ENCODE data around the gene SMTNL2.

The SMTNL2 gene

DNA sequence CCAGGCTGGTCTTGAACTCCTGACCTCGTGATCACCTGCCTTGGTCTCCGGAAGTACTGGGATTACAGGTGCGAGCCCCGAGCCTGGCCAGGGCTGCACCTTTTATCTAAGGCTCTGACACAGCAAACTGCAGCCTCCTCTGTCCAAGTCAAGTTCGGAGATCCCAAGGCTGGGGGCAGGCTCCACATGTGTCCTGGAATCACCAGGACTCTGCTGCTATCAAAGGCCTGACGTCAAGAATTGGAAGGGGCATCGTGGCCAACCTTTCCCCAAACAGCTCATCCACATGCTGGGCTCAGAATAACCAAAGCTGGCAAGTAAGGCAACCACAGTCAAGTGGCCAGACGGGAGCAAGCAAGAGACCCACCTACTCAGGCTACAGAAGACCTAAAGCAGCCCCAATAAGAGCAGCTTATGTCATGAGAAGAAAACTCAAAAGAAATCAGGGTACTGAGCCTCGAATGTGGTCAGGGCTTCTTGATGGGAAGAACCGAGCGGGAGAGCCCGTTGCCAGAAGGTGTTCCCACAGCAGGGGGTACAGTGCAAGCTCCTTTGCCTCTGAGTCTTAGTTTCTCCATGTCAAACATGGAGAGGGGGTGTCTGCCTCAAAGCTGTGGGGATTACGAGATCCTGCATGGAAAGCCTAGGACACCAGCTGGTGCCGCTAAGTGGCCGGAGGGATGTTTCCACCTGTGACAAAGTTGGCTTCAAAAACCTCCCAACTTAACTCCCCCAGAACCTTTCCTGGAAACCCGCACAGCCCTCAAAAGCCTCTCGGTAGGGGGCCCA is 37.0 kb upstream of the SMTNL2 start:
- DNase-seq, result no peak

DNA sequence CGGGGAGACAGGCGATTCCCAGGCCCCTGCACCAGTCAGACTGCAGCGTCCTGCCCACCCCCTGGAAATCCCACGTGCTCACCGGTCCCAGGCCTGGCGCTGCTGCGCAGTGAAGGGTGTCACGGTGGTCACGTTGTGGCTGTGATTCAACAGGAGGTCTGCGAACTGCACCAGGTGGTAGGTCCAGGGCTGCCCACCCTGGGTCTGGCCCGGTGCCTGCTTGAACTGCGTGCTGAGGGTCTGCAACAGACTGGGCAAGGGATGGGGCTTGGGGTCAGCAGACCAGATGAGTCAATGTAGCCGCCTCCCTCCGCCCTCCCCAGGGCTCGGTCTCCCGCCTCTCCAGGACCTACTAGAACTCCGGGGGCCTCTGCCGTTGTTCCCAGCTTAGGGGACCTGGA is 36.3 kb upstream of the SMTNL2 start:
- no peak for DNase-seq

DNA sequence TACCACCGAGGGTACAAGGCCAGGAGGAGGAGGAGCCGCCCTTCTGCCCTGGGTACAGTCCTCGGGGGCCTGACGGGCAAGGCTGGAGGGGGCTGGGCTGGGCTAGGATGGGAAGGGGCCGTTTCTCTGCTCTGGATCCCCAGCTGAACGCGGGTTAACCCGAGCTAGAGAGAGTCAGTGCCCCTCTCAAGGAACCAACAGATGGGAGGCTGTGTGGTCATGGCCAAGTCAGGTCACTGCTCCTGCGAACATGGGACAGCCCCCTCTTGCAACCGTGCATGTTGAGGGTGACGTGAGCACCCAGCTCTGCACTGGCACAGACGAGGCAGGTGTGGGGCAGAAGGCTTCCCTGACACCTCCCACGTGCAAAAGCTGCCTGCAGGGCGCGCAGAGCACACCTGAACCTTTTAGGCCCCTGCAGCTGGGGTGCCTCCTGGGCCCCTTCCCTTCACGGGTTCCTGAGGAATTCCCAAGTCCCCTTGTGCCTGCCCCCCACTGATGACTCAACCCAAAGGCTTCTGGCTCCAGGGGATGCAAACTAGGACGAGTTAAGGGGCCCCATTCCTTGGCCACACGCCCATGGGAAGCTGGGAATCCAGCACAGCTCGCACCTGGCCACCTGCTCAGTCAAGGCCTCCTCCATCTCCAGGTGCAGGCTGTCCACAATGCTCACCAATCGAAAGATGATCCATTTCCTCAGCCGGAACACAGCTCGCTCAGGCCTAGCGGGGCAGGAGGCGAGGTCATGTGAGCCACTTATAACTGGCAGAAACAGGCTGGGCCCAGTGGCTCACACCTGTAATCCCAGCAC is 35.4 kb upstream of the SMTNL2 start:
- DNase-seq, result no peak

DNA sequence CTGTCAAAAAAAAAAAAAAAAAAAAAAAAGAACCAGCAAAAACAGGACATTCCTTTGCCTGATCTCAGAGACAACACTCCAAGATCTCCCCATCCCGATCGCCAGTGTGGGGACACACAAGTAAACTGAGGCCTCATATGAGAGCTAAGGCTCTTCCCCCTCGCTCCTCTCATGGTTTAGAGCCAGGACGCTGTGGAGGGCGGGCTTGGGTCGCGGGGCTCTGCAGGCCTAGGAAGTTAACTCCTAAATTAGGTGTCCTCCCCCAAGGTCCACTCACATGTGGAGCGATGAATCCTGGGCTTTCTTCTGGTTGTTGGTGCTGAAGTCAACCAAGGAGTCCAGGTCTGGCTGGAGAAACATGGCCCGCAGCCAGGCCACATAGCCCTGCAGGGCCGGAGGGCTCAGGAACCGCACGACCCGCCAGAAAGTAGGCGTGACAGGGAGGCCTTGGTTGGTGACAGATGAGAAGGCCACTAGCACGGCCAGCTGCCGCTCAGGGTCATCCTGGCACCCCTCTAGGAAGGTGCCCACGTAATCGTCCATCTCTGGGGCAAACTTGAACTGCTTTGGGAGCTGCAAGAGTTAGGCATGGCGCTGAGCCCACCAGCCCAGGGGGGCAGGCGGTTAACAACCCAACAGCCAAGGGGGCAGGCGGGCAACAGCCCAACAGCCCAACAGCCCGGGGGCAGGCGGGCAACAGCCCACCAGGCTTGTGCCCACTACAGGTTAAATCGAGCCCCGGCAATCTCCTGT is 34.4 kb upstream of the SMTNL2 start:
- DNase-seq, result no peak

DNA sequence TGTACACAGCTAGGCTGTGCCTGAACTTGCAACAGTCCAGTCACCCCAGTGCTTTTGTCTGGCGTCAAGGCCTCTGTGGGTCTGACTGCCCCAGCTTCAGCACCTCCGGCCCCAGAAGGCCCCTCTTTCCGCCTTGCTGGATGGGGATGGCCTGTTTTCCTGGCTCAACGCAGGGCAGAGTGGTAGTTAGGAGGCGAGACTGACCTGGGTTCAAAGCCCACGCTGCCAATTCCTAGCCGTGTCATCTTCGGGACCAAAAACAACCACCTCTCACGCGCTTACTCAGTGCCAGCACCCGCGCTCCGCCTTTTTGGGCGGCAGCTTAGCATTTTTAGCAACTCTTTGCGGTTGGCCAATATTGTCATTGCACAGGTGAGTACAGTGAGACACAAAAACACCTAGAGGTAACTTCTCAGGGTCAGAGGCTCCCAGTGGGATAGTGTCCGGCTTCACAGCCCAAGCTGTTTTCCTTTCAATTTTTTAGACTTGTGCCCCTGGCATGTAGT is 33.7 kb upstream of the SMTNL2 start:
- no peak for DNase-seq

DNA sequence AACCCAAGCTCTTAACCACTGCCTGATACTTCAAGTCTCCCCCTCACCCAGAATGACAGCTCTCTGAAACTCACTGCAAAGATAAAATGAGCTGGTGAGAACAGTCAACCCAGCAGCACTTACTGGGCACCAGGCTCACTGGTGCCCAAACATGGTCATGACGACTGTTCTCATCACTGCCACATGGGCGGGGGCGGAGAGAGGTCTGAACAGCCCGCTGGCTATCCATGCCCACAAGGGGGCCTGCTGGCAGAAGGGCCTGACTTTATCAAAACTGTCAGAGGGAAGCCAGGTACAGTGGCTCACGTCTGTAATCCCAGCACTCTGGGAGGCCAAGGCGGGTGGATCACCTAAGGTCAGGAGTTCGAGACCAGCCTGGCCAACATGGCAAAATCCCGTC is 33.2 kb upstream of the SMTNL2 start:
- no peak for DNase-seq

DNA sequence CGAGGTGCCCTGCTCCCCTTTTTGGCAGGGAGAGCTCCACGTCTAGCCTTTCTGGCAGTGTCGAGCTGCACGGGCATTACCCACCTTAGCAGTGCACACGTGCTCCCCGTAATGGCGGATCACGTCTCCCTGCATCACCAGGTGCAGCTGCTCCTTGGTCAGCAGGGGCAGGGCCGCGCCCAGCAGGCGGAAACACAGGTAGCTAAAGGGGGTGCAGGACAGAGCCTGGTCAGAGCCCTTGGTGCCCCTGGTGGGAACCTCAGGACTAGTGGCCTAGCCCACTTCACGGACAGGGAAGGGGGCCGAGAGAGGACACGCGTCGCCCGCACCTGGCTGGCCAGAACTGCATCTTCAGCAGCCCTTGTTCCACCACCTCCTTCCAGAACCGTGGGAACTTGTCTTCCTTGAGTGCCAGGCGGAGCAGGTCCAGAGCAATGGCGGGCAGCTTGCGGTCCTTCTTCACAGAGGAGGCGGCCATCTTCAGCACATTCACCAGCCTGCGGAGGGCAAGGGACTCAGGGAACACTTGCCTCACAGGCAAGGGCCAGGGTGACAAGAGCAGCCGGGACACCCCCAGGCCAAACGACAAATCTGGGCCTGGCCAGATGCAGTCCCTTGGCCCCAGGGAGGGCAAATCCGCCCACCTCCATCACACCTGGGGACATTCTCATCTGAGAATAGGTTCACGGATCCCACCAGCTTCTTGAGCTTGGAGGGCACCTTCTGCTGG is 32.4 kb upstream of the SMTNL2 start:
- DNase-seq, result no peak

DNA sequence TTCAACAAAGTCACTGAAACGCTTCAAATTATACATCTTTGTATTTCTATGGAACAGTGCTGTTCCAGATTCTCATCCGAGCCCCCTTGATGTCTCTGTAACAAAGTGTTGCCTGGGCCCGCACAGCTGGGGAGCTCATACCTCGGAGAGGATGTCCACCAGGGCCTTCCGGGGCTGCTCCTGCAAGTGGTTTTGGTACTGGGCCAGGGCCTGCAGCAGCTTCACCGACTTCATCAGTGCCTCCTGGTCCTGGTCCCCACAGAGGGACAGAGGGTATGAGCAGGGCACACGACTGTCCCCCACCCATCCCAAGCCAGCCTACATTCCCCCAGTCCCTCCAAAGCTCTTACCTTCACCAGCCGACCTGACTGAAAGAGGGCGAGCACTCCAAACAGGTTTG is 30.7 kb upstream of the SMTNL2 start:
- DNase-seq, result no peak

DNA sequence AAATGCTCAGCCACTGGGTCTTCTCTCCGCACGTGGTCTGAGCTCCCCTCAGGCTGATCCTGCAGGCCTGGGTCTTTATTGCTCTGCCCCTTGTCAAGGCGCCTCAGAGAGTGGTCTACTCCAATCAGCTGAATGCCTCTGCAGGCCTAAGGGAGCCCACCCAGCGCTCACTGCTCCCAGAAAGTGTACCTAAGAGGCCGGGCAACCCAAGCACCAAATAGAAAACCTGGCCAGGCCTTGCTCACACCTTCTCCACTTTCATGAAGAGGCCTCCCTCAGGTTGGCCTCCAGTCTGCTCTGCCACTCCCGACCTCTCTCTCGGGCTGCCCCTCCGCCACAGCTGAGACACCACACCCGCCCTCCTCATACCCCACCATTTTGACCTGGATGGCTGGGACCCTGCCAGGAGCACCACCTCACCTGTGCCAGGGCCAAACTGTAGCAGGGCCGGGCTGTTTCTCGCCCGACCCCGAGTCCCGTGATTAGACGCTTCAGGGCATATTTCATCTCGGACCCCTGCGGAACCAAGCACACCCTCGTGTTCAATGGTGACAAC is 29.8 kb upstream of the SMTNL2 start:
- peak; percentile 19 for DNase-seq

DNA sequence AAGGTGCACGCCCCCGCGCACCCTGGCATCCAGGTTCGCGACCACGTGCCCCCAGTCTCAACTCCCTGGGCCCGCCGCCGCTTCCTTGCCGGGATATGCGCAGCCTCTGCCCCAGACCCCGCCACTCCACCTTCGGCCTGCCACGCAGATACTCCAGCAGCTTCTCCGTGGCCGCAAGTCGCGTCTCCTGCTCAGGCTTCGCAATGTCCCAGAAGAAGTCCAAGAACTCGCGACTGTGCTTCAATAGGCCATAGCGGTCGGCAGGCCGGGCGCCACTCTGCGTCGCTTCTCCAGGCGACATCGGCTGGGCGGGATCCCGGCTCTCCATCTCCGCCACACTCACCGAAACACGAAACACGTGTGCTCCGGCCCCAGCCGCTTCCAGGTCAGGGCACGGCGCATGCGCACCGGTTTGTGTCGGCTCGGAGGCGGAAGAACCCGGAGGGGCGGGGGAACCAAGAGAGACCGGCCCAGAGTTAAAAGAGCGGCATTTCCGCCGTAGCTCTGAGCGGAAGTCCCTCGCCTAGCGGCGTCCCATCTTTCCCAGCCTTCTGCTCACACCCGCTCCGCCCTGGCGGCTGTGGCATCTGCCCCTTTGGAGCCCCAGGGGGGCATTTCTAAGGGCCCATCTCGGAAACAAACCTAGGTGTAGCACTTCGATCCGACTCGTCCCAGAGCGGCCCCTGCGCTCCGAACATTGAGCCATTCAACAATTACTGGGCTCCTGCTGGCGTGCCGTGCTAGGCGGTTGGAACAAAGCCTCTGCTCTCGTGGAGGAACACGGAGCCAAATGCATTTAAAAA is 29.1 kb upstream of the SMTNL2 start, which contains the start of gene MYBBP1A:
MYBBP1A (minus strand) TSS at position 388 of the 803 bp plus-strand sequence; CDS start at position 328, 60 bp downstream.
- peak; percentile 97 for DNase-seq

DNA sequence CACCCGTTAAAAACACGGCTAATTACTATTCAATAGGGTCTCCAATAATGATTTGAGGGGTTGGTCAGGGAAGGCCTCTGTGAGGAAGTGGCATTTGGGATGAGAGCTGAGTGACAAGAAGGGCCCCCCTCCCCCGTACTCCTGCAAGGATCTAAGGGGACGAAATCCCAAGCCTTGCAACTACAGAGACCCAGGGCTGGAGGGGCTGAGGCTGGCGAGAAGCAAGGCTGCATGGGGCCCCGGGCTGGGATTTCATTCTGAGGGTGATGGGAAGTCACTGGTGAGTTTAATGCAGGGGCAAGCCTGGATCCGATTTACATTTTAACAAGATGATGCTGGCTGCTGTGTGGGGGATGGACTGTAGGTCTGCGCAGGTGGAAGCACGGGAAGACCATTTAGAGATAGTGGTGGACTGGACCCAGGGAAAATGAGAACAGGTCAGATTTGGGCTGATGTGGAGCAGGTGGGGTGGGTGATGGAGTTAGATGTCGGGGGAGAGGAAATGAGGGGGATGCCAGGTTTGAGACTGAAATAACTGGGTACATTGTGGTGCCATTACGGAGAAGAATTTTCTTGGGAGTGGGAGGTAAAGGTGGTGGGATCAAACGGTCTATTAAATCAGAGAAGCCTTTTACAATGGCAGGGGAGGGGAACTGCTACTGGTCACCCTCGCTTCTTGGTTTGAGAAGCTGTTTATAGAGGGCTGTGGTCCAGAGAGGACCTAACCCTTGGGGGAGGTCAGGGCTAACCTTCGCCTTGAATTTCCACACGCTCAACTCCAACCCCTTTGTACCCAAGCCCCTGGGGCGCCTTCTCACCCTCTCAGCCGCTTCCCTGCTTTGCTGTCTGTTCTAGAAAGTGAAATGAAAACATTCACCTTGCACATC is 28.2 kb upstream of the SMTNL2 start:
- no peak for DNase-seq

DNA sequence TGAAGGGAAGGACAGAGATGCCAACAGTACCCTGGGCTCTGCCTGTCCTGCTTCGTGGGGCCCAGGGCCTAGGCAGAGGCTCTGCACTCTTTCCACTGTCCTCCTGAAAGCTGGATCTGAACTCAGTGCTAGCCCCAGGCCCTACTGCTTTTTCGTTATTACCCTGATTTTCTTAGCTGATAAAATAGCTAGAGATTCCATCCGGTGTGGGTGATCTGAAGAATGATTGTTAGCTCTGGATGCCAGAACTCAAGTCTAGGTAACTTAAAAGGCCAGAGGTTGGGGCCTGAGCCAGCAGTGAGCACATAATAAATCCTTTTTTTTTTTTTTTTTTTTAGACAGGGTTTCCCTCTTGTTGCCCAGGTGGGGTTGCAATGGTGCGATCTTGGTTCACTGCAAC is 27.3 kb upstream of the SMTNL2 start:
- no peak for DNase-seq

DNA sequence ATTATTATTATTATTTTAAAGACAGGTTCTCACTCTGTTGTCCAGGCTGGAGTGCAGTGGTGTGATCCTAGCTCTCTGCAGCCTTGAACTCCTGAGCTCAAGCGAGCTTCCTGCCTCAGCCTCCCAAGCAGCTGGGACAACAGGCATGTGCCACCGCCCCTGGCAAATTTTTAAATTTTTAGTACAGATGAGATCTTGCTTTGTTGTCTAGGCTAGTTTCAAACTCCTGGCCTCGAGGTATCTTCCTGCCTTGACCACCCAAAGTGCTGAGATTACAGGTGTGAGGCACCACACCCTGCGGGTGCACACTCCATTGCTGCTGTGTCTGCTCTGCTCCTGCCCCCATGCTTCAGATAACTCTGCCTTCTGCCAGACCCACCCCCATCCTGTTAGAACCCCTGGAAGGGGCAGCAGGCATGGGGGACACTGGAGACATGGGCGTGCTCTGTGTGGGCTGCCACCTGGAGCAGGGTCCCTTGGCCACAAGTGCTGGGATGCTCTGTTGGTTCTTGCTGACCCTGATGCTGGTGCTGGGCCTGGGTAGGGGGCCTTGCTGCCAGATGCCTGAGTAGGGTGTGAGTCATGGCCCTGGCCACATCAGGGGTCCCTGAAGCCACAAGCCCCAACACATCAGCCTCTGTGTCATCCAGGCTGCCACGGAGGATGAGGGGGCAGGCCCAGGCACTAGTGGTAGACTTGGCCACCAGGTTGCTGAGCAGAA is 26.5 kb upstream of the SMTNL2 start:
- no peak for DNase-seq

DNA sequence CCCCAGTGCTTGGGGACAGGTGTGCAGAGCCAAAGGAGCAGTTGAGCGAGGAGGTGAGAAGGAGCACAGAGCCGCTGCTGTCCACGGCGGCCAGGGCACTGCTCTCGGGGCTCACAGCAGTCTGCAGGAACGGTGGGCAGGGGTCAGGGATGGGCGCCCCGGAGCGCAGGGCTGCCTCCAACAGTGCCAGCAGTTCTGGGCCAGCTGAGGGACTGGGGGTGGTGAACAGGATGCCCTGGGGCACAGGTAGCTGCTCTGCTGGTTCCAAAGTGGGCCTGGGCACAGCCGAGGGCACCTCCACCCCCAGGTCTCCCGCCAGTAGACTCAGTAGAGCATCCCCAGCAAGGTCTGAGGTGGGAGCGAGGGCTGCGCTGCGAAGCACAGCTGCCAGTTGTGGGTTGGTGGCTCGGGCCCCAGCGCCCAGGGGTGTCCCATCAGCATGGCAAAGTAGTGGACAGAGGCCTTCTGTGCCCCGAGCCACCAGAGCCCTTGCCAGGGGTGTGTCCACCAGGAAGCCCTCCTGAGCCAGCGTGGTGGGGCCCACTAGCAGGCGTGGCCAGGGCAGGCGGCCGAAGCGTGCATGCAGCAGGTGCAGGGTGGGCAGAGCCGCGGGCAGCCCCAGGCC is 25.9 kb upstream of the SMTNL2 start:
- DNase-seq, result no peak

DNA sequence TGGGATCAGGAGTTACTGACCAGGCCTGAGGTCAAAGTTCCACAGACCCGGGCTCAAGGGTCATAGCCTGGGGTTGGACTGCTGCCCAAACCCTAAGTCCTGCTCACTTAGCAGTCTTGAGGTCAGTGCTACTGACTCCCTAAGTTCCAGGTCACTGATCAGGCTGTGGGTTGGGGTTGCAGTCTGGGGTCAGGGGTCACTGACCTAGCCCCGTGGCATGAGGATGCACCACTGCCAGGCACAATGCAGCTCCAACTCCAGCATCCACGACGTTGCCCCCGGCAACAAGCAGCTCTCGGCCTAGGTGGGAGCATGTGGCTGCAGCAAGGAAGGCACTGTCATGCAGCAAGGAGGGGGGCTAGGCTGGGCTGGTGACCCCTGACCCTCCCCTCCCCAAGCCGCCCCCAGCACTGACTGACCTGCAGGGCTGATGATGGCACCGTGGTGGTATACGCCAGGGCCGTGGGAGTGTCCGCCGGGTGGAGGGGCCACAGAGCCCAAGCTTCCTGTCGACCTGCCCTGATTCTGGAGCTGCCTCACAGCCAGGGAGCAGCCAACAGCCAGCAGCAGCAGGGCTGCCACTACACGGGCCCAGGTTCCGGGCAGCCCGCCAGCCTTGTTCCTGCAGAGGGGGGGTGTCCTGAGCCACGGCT is 25.1 kb upstream of the SMTNL2 start:
- DNase-seq, result no peak

DNA sequence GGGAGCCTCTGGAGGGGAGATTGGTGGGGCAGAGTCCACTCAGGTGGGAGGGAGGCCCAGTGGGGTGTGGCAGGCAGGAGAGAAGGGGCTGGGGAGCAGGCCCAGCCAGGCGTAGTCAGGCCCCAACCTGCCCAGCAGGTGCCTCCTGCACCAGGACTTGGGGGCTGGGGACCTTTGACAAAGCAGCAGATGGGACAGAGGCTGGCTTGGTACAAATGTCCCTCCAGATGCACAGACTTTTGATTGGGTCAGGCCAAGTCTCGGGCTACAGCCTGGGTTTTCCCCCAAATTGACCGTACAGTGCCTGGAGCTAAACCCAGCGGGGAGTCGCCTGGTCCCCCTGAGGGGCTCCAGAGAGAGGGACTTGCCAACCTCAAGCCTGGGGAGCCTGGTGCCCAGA is 24.4 kb upstream of the SMTNL2 start:
- DNase-seq, result no peak

DNA sequence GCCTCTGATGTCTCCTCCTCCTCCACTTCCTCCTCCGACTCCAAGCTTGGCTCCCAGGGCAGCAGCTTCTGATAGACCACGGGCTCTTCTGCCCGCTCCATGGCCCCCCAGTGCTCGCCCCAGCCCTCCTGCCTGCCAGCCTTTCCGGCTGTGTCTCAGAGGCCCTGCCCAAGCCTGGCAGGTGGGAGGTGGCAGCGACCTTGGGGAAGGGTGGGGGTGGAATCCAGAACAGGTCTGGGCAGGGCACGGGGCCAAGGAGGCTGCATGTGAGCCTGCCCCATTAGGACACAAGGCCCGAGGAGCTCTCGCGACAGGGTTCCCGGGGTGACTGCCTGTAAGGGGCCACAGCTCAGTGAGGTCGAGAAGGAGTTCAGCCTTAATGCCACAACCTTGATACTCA is 23.9 kb upstream of the SMTNL2 start, which contains the start of gene GGT6:
GGT6 (minus strand) TSS at position 157 of the 400 bp plus-strand sequence; CDS start at position 101, 56 bp downstream.
- DNase-seq, result no peak

DNA sequence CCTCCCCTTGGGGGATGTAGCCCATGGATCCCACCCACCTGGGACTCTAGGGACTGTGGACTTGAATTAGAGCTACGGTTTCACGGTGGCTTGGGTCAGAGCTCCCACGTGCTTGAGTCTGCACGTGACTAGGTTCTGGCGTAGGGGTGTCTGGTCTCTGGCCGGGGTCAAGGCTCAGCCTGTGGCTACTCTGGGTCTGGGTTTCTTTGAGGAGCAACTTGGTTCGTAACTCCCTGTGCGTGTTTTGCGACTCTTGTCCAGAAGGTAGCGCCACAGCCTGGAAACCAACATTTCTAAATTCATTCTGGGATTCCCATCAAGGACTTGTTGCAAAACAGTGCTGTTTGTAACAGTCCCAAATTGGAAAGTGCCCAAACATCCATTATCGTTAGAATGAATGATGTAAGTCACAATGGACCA is 23.5 kb upstream of the SMTNL2 start:
- DNase-seq, result no peak
